ENCODE results near the gene ANKRD44. TPM values are rescaled to one million over a fixed set of nuclear protein-coding genes. Genes with fewer than 3 reads are reported as not detected.
A peak's percentile ranks its signal among the peaks of the same experiment; 100 is the strongest.
"Not testable (repeated sequence)": the region's sequence is repeated elsewhere in the genome, so short reads cannot be mapped to it uniquely, and the experiment has no call there.

ANKRD44 gene
- total RNA-seq, 1 donor from 2014 or later: 40.6 TPM

DNA sequence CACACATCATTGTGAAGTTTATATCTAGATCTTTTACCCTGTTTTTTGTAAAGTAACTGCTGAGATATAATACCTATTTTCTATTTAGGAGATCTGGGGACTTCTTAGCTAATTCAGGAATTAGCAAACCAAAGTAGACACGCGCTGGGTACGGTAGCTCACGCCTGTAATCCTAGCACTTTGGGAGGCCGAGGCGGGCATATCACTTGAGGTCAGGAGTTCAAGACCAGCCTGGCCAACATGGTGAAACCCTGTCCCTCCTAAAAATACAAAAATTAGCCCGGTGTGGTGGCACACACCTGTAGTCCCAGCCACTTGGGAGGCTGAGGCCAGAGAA, 23.0 kb downstream of the ANKRD44 start:
- DNase-seq (ENCODE audit: low spot score): not testable (repeated sequence)

DNA sequence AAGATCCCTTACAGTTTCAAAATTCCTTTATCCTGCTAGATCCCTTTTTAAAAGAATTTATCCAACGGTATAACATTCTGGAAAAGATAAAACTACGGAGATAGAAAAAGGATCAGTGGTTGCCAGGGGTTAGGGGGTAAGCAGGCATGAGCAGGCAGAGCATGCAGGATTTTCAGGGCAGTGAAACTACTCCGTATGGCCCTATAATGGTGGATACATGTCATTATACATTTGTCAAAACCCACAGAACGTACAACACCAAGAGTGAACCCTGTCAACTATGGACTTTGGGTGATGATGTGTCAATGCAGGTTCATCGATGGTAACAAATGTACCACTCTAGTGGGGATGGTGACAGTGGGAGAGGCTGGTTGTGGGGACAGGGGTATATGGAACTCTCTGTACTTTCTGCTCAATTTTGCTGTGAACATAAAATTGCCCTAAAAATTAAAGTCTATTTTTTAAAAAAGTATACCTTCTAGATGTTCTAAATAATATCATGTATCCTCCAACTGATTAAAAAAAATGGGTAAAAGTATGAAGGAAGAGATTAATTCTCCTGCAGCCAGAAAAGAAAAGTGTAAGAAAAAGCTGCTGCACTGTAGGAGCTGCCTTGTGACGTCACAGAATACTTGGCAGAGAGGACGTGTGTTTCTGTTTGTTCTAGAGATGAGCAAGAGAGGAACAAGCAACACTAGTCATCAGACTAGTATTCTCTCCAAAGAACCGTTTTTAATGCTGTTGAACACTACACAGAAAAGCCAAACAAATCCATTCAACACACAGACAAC, 23.6 kb downstream of the ANKRD44 start:
- DNase-seq (ENCODE audit: low spot score): peak; percentile 84

DNA sequence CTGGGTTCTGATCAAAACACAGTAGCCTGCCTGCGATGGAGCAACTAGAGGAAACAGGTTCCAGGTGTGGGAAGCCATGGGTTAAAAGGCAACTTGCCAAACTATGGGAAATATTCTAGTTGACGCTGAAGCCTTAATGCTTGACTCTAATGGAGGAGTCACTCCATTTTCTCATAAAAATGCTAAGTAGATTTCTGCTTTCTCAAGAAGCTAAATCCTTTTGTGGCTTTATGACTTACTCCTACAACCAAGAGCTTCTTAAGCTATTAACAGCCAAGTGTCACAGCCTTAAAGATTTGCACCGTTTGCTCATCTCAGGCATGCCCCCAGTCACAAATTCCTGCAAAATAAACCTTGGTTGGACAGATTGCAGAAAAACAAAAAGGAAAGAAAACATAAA, 25.2 kb downstream of the ANKRD44 start:
- no peak for DNase-seq (ENCODE audit: low spot score)

DNA sequence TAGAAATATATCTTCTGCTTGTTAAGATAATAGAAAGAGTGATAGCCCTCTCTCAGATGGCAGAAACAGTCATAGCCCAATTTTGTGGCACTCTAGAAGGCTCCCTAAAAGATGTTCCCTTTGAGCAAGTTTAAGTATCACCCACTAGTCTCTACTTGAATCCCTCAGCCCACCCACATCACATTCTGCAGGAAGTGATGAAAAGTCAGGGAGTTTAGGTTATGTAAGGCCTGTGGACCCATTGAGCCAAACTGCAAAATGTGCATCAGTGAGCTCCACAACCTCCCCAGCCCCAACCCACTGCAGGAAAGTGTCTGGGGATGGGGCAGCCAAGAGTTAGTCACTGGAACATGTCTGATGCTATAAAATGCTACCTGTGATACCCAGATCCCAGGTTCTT, 25.6 kb downstream of the ANKRD44 start:
- DNase-seq (ENCODE audit: low spot score): no peak

DNA sequence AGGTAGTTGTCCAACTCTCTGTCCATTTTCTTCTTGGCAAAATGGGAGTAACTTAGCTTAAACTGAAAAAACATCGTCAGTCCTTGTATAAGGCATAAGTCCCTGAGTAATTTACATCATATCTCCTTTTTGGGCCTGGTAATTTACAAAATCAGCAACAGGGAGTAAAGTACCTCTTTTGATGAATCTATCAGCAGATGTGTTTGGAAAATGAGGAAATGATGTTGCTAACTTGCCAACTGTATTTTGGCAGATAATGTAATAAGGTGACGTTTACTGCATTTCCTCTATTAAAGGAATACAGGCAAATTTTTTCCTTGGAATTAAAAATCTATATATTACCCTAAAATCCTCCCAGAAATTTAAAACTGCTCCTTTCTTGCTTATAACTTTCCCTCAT, 29.2 kb downstream of the ANKRD44 start:
- DNase-seq (ENCODE audit: low spot score): no peak

DNA sequence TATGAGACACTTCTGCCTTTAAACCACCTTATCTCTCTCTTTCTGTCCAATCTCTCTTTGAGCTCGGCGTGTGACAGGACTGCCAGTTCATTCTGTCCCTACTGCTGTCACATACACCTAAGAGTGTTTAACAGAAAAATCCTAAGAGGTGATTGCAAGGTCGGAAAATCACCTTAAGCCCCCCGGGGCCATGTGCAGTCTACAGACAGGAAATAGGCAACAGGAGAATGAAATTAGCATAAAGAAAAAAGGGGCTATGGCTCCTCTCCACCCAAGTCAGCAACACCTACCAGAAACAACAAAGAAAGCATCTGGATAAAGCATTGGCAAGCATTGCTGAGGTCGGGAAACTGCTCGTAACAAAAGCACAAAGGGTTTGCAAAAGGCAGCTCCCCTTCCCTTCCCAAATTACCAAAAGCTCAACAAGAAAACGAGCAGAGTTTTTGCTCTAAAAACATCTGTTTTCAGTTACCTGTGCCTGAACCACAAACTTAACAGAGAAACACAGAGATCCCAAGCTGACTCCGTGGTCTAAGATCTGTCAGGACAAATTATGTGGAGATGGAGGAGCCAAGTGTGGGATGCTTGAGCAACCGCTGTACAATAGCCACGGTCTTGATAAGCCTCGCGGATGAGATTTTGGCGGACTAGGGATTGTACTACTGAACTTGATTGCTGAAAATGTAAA, 30.4 kb downstream of the ANKRD44 start:
- DNase-seq (ENCODE audit: low spot score): no peak

DNA sequence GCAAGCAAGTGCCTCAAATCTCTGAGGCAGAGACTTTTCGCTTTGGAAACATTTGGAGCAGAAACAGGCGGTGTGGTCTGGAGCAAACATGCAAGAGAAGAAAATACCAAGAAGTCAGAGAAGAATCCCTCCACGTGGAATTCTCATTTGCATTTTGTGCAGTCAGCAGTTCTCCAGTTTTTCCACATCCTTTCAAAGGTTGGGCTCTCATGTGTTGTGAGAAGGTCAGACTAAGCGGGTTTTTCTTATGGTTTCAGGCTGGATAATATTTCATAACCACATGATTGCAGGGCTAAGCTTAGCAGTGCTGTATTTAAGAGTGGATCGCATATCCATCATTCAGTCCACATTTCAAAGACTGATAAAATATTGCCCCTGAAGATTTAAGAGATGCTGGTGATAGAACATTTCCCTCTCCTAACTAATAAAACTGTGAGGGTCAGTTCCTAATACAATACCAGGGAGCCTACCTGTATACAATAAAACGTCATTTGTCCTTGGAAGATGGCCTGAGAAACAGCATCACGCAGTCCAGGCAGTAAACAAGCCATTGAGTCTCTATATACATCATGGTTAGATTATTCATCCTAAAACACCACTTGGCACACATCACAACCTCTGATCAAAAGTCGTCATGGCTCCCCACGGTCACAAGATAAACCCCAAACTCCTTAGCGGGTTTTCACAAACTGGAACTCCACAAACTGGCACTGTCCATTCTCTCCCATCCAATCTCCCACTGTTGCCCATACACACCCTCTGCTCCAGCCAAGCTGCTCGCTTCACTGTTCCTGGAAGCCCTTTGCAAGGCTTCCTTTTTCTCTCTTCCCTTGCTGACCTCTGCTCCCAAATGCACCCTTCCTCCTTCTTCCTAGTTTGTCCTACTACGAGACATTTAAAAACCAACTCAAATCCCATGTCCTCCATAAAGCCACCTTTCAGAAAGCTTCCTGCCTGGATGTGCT, 31.5 kb downstream of the ANKRD44 start:
- no peak for DNase-seq (ENCODE audit: low spot score)

DNA sequence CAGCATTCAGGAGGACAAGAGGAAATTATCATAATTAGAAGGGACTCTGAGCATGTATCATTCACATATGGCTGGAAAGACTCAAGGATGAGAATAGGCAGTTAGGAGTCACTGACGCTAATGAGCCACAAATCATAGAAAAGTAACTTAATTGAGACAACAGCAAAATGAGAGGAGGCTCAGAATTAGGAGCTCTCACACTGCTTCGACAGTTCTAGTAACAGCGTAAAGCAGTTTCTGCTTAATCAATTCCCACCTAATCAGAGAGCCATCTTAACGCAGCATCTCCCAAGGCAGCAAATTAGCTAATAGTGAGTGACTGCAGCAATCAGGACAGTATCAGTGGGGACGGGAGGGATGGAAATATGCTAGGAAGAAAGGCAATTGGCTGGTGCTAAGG, 32.8 kb downstream of the ANKRD44 start:
- DNase-seq (ENCODE audit: low spot score): no peak

DNA sequence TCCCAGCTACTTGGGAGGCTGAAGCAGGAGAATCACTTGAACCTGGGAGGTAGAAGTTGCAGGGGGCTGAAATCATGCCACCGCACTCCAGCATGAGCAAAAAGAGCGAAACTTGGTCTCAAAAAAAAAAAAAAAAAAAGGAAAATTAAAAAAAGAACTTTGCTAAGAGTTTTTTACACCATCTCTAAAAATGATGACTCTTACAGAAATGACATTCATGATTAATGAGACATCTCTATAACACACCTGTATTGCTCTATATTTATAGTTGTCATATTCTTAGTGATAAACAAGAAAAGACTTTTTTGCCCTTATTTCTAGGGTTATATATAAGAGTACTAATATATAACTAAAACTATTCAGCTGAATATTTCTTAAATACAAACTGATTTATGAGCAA, 34.4 kb downstream of the ANKRD44 start:
- no peak for DNase-seq (ENCODE audit: low spot score)

DNA sequence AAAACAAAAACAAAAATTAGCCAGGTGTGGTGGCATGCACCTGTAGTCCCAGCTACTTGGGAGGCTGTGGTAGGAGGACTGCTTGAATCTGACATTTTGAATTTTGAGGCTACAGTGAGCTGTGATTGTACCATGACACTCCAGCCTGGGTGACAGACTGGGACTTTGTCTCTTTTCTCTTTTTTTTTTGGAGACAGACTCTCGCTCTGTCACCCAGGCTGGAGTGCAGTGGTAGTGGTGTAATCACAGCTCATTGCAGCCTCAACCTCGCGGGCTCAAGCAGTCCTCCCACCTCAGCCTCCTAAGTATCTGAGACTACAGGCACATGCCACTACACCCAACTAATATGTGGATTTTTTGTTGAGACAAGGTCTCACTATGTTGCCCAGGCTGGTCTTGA, 35.6 kb downstream of the ANKRD44 start:
- no peak for DNase-seq (ENCODE audit: low spot score)

DNA sequence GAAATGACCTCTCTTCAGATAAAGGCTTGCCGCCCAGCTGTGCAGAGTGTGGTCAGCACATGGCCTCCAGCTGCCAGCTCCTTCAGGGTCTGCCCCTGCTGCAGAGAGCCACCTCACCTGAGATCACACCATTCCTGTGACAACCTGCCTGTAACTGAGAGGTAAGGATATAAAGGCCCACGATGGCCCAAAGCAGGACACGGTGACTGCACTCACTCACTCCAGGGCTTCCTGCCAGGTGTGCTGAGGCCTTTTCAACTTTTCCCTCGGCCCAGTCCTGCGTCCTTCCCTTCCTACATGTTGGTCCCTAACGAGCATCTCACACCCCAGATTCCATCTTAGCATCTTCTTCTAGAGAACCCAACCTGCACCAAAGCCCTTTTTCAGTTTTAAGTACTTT, 36.2 kb downstream of the ANKRD44 start:
- no peak for DNase-seq (ENCODE audit: low spot score)

DNA sequence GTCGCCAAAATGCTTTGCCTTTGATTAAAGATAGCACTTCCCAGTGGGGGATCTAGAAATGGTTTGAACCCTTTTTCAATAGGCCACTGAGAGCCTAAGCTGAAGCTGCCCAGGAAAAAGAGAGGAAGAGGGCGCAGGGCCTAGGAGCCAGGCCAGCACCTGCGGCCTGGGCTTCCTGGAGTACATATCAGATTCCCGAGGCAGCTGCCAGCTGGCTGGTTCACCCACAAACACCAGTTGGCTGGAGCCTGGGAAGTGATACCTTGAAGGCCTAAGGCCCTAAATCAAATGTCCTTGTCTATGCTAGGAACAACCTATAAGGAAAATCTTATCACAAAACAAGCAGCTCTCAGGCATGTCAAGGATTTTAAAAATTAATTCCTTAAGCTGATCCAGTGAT, 37.1 kb downstream of the ANKRD44 start:
- DNase-seq (ENCODE audit: low spot score): peak; percentile 35

DNA sequence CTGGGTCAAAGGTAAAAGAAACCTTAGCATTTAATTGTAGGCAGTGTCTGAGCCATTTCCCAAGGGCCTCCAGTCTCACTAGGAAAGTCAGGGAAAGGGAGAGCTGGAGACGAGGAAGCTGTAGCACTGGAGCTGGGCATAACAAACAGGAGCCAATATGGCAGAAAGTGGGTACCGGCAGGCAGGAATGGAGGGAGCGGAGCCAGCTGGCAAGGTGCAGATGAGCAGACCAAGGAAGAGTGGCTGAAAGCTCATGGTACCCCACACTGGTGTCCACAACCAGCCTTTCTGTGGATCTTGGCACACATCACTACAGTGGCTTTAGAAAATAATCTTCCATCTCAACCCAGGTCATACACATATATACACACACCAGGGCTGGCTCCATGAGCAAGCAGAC, 40.0 kb downstream of the ANKRD44 start:
- DNase-seq (ENCODE audit: low spot score): no peak

DNA sequence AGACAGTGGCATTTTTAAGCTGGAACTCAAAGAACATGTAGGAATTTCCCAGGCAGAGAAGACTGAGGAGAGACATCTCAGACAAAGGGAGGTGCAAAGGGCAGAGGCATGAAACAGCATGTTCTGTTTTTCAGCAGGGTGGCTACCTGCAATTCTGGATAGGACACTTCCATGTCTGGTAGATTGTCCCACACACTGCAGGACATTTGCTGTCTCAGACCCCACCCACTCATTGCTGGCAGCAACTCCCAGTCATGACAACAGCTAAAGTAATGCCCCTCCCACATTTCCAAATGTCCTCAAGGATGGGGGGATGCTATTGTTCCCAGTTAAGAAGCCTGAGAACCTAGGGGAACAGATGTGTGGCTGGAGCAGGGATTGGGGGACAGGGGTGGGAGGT, 40.8 kb downstream of the ANKRD44 start:
- DNase-seq (ENCODE audit: low spot score): no peak

DNA sequence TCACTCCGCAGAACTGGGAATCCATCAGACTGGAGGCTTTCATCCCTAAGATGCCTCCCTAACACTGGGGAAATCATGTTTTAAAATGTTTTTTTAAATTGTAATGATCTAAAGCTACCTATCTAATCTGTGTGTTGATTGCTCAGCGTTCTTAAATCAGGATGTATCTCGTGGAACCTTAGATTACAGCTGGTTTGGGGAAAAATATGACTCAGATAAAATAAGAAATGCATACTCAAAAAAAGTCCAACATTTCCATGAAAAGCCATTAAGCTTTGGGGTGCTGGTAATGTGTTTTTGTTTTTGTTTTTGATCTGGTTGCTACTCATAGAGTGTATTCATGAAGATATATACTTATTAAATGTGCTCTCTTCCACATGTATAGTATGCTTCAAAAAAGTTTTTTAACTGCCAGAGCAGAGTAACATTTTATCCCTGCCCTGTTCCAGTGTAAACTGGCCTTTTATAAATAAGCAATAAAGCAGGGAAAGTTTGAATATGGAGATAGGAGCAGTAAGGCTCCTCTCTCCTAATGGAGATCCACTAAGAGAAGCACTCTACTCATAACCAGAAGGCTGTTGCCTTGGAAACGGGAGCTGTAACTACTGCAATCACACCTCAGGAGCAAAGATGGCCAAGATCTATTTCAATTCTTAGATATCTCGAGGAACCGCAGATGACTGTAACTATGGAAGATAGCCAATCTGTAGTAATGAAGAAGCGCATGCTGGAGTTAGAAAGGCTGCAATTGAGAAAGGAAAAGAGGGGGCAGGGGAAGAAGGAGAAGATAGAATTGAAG, 41.6 kb downstream of the ANKRD44 start:
- no peak for DNase-seq (ENCODE audit: low spot score)

DNA sequence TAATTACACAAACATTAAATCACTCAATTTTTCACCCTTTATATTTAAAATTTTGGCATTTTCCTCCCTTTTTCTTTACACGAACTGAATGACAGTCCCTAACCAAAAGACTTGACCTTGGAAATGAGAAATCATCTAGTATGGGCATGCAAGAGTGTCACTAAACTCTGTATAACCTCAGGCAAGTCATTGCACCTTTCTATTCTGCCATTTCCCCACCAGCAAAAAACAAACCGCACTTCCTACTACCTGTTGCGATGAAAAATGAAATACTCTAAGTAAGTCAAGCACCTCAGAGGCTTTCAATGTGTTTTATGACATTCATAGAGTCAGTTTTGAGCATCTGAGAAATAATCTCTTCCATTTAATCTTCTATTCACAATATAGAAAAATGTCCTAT, 44.1 kb downstream of the ANKRD44 start:
- DNase-seq (ENCODE audit: low spot score): no peak

DNA sequence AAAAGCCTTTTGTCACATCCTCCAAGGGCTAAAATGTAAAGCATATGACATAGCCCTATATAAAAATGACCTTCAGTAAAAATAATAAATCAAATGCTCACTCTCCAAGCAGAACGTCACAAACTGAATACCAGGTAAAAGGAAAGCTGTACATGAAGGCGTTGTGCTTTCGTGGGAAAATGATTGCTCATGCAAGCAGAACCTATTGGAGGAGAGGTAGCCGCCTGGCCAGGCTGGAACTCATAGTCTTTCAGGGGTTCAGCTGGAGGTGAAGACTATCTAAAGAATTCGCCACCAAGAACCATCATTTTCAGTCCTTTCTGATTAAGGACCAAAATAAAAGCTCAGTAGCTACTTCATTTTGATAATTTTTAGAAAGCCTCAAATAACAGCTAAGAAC, 44.7 kb downstream of the ANKRD44 start:
- no peak for DNase-seq (ENCODE audit: low spot score)

DNA sequence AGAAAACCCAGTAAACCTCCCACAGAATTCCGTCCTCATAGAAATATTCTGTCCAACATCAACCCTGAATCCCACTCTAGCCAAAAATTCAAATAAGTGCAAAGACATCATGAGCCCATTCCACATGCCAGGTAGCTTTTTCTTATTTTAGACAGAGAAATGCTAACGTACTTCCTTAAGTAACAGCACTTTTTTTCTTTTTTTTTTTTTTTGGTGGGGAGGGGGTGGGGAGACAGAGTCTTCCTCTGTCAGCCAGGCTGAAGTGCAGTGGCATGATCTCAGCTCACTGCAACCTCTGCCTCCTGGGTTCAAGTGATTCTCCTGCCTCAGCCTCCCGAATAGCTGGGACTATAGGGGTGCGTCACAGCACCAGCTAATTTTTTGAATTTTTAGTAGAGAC, 45.5 kb downstream of the ANKRD44 start:
- no peak for DNase-seq (ENCODE audit: low spot score)

DNA sequence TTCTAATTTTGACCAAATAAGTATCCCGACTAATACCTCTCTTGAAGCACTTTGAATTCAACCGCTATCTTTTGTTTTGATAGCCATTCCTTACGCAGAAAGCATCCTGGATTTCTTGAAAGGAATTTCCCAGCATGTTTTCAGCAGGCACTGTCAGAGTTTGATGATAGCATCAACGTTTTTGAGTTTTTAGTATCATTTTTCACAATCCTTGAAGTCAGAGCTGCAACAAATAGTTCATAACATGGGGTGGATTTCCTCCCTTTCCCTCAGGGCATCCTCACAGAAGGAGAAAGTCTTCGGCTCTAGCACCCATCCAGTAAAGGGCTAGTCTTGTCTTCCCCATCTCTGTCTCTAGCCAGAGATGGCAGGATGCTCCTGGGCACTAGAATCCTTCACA, 46.2 kb downstream of the ANKRD44 start:
- DNase-seq (ENCODE audit: low spot score): no peak

DNA sequence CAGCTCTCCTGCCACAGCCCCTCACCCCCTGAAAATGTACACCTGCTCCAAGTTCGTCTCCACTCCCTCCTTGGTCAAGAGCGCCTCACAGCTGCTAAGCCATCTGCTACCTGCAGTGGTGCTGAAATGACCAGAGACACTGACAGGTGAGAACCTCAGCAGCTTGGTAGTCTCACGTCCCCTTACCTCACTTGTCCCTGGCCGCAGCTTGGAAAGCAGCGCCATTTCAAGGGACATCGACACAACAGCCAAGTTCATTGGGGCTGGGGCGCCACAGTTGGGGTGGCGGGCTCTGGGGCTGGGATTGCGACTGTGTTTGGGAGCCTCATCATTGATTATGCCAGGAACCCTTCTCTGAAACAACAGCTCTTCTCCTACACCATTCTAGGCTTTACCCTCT, 47.5 kb downstream of the ANKRD44 start:
- DNase-seq (ENCODE audit: low spot score): no peak

DNA sequence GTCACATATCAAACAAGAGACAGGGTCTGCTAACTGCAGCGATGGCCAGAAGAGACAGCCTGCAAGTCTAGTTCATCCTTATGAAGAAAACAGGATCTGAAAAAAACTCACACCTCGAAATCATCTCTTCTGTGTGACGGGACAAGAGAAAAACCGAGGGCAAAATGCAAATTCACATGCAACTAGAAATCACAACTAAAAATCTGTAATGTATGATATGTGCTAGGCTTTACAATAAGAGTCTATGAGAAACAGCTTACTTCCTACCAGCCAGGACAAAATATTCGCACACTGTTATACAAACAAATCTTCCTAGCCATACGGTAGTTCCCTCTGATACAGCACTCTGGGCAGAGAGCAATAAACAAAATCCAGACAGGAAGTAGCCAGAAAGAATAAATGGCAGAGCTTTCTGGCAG, 48.8 kb downstream of the ANKRD44 start:
- DNase-seq (ENCODE audit: low spot score): no peak
